Keratinocyte (primary cell): ENCODE results near the gene KCNJ6. TPM values are rescaled to one million over a fixed set of nuclear protein-coding genes. Genes with fewer than 3 reads are reported as not detected.

ENCODE experiments used
- DNase-seq: peaks from one replicate; pipeline ENCODE4 v3.0.0-alpha.2; 2011; ENCODE audit warnings: low read depth, missing footprints, low spot score
- FAIRE-seq: peaks from 2 replicates; lab custom pipeline; 2011; peaks lifted over from hg19 to GRCh38; lab: Jason Lieb, UNC
- H2AFZ ChIP-seq: 2 replicates; pipeline ENCODE4 v1.6.0; 2012; ENCODE audit warnings: low read length, control low read depth, inconsistent platforms; ENCODE audit not compliant: control insufficient read depth
- H3K27ac ChIP-seq: 2 replicates; pipeline ENCODE4 v1.5.1; 2011; ENCODE audit warnings: low read length; ENCODE audit not compliant: control insufficient read depth, insufficient read depth
- H3K27me3 ChIP-seq: 3 replicates; pipeline ENCODE4 v1.6.0; 2011; ENCODE audit warnings: low read length; ENCODE audit not compliant: control insufficient read depth, insufficient read depth; ENCODE audit errors: extremely low read depth
- H3K36me3 ChIP-seq, 2 experiments: 2 replicates in 1 of 2; 3 replicates in 1 of 2; pipeline ENCODE4 v1.5.1; 2011; ENCODE audit warnings: low read length in 2 of 2, mild to moderate bottlenecking in 1 of 2; ENCODE audit not compliant: control insufficient read depth in 2 of 2, insufficient read depth in 2 of 2; ENCODE audit errors: extremely low read depth in 1 of 2
- H3K4me1 ChIP-seq: 3 replicates; pipeline ENCODE4 v1.5.1; 2011; ENCODE audit warnings: low read length; ENCODE audit not compliant: control insufficient read depth, insufficient read depth; ENCODE audit errors: extremely low read depth
- H3K4me2 ChIP-seq: 3 replicates; pipeline ENCODE4 v1.6.0; 2011; ENCODE audit warnings: low read depth, low read length; ENCODE audit not compliant: control insufficient read depth, insufficient read depth; ENCODE audit errors: extremely low read depth
- H3K4me3 ChIP-seq, 3 experiments: fragments of 200-600 bp in 1 of 3; sonication (generic) in 1 of 3; 2 replicates in 2 of 3; 3 replicates in 1 of 3; pipeline ENCODE4 v1.5.1; 2011 to 2016; ENCODE audit warnings: low read length in 3 of 3, mild to moderate bottlenecking in 3 of 3, control low read depth in 2 of 3, inconsistent platforms in 1 of 3, low read depth in 1 of 3, mixed read lengths in 1 of 3, mixed run types in 1 of 3, moderate library complexity in 1 of 3; ENCODE audit not compliant: control insufficient read depth in 2 of 3, insufficient read depth in 2 of 3; ENCODE audit errors: extremely low read depth in 1 of 3
- H3K79me2 ChIP-seq: 2 replicates; pipeline ENCODE4 v1.6.0; 2012; ENCODE audit warnings: low read length; ENCODE audit not compliant: control insufficient read depth, insufficient read depth
- H3K9ac ChIP-seq: 3 replicates; pipeline ENCODE4 v1.6.0; 2011; ENCODE audit warnings: low read length; ENCODE audit not compliant: control insufficient read depth, insufficient read depth; ENCODE audit errors: extremely low read depth
- H3K9me1 ChIP-seq: 3 replicates; pipeline ENCODE4 v1.6.0; 2011; ENCODE audit warnings: low read length; ENCODE audit not compliant: control insufficient read depth, insufficient read depth; ENCODE audit errors: extremely low read depth
- H3K9me3 ChIP-seq: 2 replicates; pipeline ENCODE4 v1.5.1; 2012; ENCODE audit warnings: low read depth, low read length; ENCODE audit not compliant: control insufficient read depth
- H4K20me1 ChIP-seq: 3 replicates; pipeline ENCODE4 v1.6.0; 2011; ENCODE audit warnings: low read length; ENCODE audit not compliant: control insufficient read depth, insufficient read depth; ENCODE audit errors: extremely low read depth
- EZH2 ChIP-seq: IDR thresholded peaks from one replicate; pipeline ENCODE4 v1.6.1; 2012; ENCODE audit warnings: inconsistent platforms, mild to moderate bottlenecking, low read length, moderate library complexity
- dilution Hi-C: fragments of 300-500 bp; cut with MboI; formaldehyde crosslinking; loops from one replicate; pipeline ENCODE4 v1.7.0; 2020; ENCODE audit warnings: low sequenced_read_pairs; ENCODE audit not compliant: extremely low pct_ligation_motif_present
- polyA plus RNA-seq, 5 experiments: library from polyadenylated mRNA; depleted of rRNA in 3 of 5; stranded (reverse) in 3 of 5; stranded (forward) in 1 of 5; unstranded in 1 of 5; fragments of >200 nt; gene quantifications; 1 replicate in 1 of 5; 2 replicates in 3 of 5; 3 replicates in 1 of 5; pipeline versions ENCODE4 v1.2.1 to v1.2.3, GENCODE V29; 2011 to 2012; ENCODE audit warnings: missing spikeins in 2 of 5, low read depth in 1 of 5, low replicate concordance in 1 of 5
- TF ChIP-seq, protein P1 (sequence below), 3 experiments: IDR thresholded peaks in 1 of 3; conservative IDR thresholded peaks in 1 of 3; optimal IDR thresholded peaks in 1 of 3; 2 replicates in 2 of 3; 3 replicates in 1 of 3; pipeline versions ENCODE3 to v1.5.1; 2011; ENCODE audit warnings: low read length in 3 of 3, mild to moderate bottlenecking in 3 of 3, moderate library complexity in 2 of 3, control low read depth in 1 of 3, inconsistent platforms in 1 of 3; ENCODE audit not compliant: insufficient read depth in 2 of 3; ENCODE audit errors: extremely low read depth in 1 of 3

The KCNJ6 gene
- polyA plus RNA-seq, 1 donor (not counting 4 experiments of a cell fraction or from before 2014, with no cell fraction given): not detected

DNA sequence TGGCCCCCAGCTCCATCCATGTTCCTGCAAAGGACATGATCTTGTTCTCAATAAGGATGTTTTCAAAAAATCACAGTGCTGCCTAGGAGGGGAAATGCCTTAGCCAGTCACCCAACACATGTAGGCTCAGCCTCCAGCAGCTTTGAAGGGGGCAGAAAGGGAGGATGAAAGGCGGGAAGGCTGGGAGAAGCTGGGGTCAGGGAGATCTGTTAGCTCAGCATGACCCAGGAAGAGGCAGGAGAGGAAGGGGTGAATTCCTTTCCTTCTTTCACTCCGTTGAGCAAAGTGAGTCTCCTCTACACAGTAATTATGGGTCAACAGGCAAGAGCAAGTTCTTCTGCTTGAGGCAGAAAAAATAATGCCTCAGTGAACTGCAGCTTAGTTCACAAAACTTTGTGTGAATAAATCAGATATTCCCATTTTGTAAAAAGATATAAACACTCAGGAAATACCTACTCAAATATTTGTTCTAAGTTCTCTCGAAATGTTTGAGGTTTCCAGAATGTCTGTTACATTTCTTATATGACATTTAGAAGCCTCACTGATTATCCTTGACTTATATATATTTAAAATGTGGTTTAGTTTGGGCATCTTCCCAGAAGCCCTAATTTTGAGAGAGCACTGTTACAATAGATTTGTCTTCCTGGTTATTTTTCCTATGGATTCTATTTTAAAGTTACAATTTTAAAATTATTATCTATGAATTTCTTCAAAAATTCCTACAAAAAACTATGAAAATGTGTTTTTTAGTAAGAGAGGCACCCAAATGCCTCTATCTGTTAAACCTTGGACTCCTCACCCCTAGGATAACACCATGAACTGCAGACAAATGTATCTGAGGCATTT is 116.8 kb downstream of the KCNJ6 start:
- Histone ChIP-seq H4K20me1 (no peaks in the 10 kb centered on the region), H3K79me2 (no peaks in the 10 kb centered on the region), H3K9ac (no peak overlapping the region), H3K9me3 (no peaks in the 10 kb centered on the region), H3K4me2 (no peak overlapping the region), H3K27ac (no peak overlapping the region), H3K27me3 (no peaks in the 10 kb centered on the region), H3K4me1 (no peaks in the 10 kb centered on the region), H3K9me1 (no peaks in the 10 kb centered on the region), H3K36me3 (no peaks in the 10 kb centered on the region), H2AFZ (no peak overlapping the region), H3K4me3 (no peak overlapping the region)
- DNase-seq: no peak
- FAIRE-seq: no peak
- TF ChIP-seq EZH2: no peak
- TF ChIP-seq, protein P1, sequence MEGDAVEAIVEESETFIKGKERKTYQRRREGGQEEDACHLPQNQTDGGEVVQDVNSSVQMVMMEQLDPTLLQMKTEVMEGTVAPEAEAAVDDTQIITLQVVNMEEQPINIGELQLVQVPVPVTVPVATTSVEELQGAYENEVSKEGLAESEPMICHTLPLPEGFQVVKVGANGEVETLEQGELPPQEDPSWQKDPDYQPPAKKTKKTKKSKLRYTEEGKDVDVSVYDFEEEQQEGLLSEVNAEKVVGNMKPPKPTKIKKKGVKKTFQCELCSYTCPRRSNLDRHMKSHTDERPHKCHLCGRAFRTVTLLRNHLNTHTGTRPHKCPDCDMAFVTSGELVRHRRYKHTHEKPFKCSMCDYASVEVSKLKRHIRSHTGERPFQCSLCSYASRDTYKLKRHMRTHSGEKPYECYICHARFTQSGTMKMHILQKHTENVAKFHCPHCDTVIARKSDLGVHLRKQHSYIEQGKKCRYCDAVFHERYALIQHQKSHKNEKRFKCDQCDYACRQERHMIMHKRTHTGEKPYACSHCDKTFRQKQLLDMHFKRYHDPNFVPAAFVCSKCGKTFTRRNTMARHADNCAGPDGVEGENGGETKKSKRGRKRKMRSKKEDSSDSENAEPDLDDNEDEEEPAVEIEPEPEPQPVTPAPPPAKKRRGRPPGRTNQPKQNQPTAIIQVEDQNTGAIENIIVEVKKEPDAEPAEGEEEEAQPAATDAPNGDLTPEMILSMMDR (optimal IDR thresholded peaks at IDR 0.05 in 1 of 3, IDR thresholded peaks at IDR 0.05 in 1 of 3, conservative IDR thresholded peaks at IDR 0.05 in 1 of 3; ENCODE audit: extremely low read depth in 1 of 3, insufficient read depth in 2 of 3, low read length in 3 of 3): no peak
- dilution Hi-C loops: no loop called here

DNA sequence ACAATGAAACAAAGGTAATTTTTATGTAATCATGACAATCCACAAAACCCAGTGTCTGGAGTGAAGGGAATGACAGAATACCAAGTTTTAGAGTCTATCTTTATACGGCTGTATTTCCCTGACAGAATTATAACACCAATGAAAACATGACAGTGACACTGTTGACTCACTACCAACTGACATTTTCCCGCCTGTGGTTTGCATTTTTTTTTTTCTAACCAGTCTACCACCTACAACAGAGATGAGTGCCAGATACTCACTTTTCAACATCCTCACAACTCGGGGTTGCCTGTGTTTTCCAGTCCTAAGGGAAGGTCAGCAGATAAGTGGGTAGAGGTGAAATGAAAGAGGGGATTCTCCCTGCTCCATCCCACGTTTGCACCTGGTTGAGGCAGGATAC is 118.9 kb downstream of the KCNJ6 start:
- Histone ChIP-seq H3K4me3 (no peak overlapping the region), H3K9ac (no peak overlapping the region), H2AFZ (no peak overlapping the region), H4K20me1 (no peaks in the 10 kb centered on the region), H3K27ac (no peak overlapping the region), H3K36me3 (no peaks in the 10 kb centered on the region), H3K27me3 (no peaks in the 10 kb centered on the region), H3K4me1 (no peaks in the 10 kb centered on the region), H3K4me2 (no peak overlapping the region), H3K79me2 (no peaks in the 10 kb centered on the region), H3K9me1 (no peaks in the 10 kb centered on the region), H3K9me3 (no peaks in the 10 kb centered on the region)
- no peak for FAIRE-seq
- DNase-seq: no peak
- TF ChIP-seq, protein P1 (optimal IDR thresholded peaks at IDR 0.05 in 1 of 3, IDR thresholded peaks at IDR 0.05 in 1 of 3, conservative IDR thresholded peaks at IDR 0.05 in 1 of 3; ENCODE audit: extremely low read depth in 1 of 3, insufficient read depth in 2 of 3, low read length in 3 of 3): no peak
- no peak for TF ChIP-seq EZH2
- dilution Hi-C loops: no loop called here
